Cardiac septum (tissue), 1 donor: ENCODE measurements around the gene VMP1. TPM values are rescaled to one million over a fixed set of nuclear protein-coding genes. Genes with fewer than 3 reads are reported as not detected.
"Not testable (repeated sequence)": the region's sequence is repeated elsewhere in the genome, so short reads cannot be mapped to it uniquely, and the experiment has no call there.

Source experiments
- DNase-seq: peaks from one replicate; pipeline ENCODE4 v3.0.0-alpha.2; 2020; ENCODE audit warnings: low spot score
- intact Hi-C: fragments of 100-400 bp; cut with DNase I; formaldehyde crosslinking; loops from one replicate; pipeline ENCODE4 v1.14.0; 2022
- total RNA-seq: library from RNA; stranded (reverse); fragmentation: NEBNext Ultra II Directional; extraction: Animal tissue kit (Norgen Biotek cat#: 25700); gene quantifications from one replicate; pipeline ENCODE4 v1.2.1, GENCODE V29; 2021
- donor health status: DM: no; HTN: no; CAD: no.

The VMP1 gene
- total RNA-seq, 1 donor from 2014 or later: 82.8 TPM

- no peak for DNase-seq
- intact Hi-C loops: no loop called here
These were observed 85.8 kb downstream of the VMP1 start for GRCh38 chr17:59793205-59793604.

- no peak for DNase-seq
- intact Hi-C loops: no loop called here
These were observed 88.7 kb downstream of the VMP1 start for GRCh38 chr17:59796138-59796537.

GRCh38 chr17:59796785-59797205, 89.3 kb downstream of the VMP1 start:
- no peak for DNase-seq
- intact Hi-C loops: no loop called here

- intact Hi-C loops: no loop called here
- DNase-seq: no peak
These were observed 90.7 kb downstream of the VMP1 start for GRCh38 chr17:59798111-59798510.

- intact Hi-C loops: no loop called here
- DNase-seq: no peak
These were observed 93.1 kb downstream of the VMP1 start for GRCh38 chr17:59800530-59800942.

- intact Hi-C loops: no loop called here
- no peak for DNase-seq
These were observed 94.7 kb downstream of the VMP1 start for GRCh38 chr17:59802160-59802559.

- intact Hi-C loops: no loop called here
- no peak for DNase-seq
These were observed 97.5 kb downstream of the VMP1 start for GRCh38 chr17:59804901-59805465.

- DNase-seq, intact Hi-C loops: not testable (repeated sequence)
These were observed 98.9 kb downstream of the VMP1 start for GRCh38 chr17:59806322-59806721.

- intact Hi-C loops: no loop called here
- DNase-seq: no peak
These were observed 100.5 kb downstream of the VMP1 start for GRCh38 chr17:59807892-59808509.

GRCh38 chr17:59810894-59811153, 103.4 kb downstream of the VMP1 start:
- intact Hi-C loops: no loop called here
- DNase-seq: no peak

GRCh38 chr17:59811209-59811608, 103.8 kb downstream of the VMP1 start:
- intact Hi-C loops: no loop called here
- DNase-seq: no peak

- no peak for DNase-seq
- intact Hi-C loops: no loop called here
These were observed 104.7 kb downstream of the VMP1 start for GRCh38 chr17:59812139-59812538.

GRCh38 chr17:59814276-59814675, 106.8 kb downstream of the VMP1 start:
- no peak for DNase-seq
- intact Hi-C loops: no loop called here

GRCh38 chr17:59814685-59815084, 107.2 kb downstream of the VMP1 start:
- DNase-seq: no peak
- intact Hi-C loops: no loop called here

- intact Hi-C loops: no loop called here
- no peak for DNase-seq
These were observed 108.5 kb downstream of the VMP1 start for GRCh38 chr17:59815965-59816364.

- intact Hi-C loops: no loop called here
- no peak for DNase-seq
These were observed 118.3 kb downstream of the VMP1 start for GRCh38 chr17:59825533-59826322.

GRCh38 chr17:59826706-59827453, 119.4 kb downstream of the VMP1 start:
- intact Hi-C loops: no loop called here
- DNase-seq: no peak

GRCh38 chr17:59827721-59828477, 120.4 kb downstream of the VMP1 start:
- intact Hi-C loops: no loop called here

GRCh38 chr17:59828478-59828760, 121.0 kb downstream of the VMP1 start:
- intact Hi-C loops: no loop called here
- DNase-seq: no peak

More at GRCh38 chr17:59827721-59828477, 120.4 kb downstream of the VMP1 start:
- no peak for DNase-seq

GRCh38 chr17:59828819-59829216, 121.4 kb downstream of the VMP1 start:
- DNase-seq, intact Hi-C loops: not testable (repeated sequence)
